Osteocyte (in vitro differentiated cells): ENCODE results near the gene NEMF. TPM values are rescaled to one million over a fixed set of nuclear protein-coding genes. Genes with fewer than 3 reads are reported as not detected.

Source experiments
- DNase-seq: peaks from one replicate; pipeline ENCODE4 v3.0.0; 2021; ENCODE audit warnings: mixed read lengths; ENCODE audit not compliant: unreplicated experiment; ENCODE audit errors: extremely low spot score
- H3K27ac Mint-ChIP-seq: one replicate; pipeline ENCODE4 v1.8.0; 2021; ENCODE audit warnings: mild to moderate bottlenecking, mixed read lengths; ENCODE audit not compliant: unreplicated experiment
- H3K27me3 Mint-ChIP-seq: one replicate; pipeline ENCODE4 v1.8.0; 2021; ENCODE audit warnings: mixed read lengths; ENCODE audit not compliant: unreplicated experiment
- H3K36me3 Mint-ChIP-seq: one replicate; pipeline ENCODE4 v1.8.0; 2021; ENCODE audit warnings: mixed read lengths; ENCODE audit not compliant: unreplicated experiment
- H3K4me1 Mint-ChIP-seq: one replicate; pipeline ENCODE4 v1.8.0; 2021; ENCODE audit warnings: mixed read lengths; ENCODE audit not compliant: unreplicated experiment
- H3K4me3 Mint-ChIP-seq: one replicate; pipeline ENCODE4 v1.8.0; 2021; ENCODE audit warnings: mild to moderate bottlenecking, moderate library complexity, mixed read lengths; ENCODE audit not compliant: unreplicated experiment
- H3K9me3 Mint-ChIP-seq: one replicate; pipeline ENCODE4 v1.8.0; 2021; ENCODE audit warnings: mixed read lengths; ENCODE audit not compliant: unreplicated experiment
- CTCF ChIP-seq: fragments of 200-600 bp; sonication (generic); IDR thresholded peaks from 2 replicates; pipeline ENCODE4 v1.5.0; 2021; ENCODE audit warnings: antibody characterized with exemption, mild to moderate bottlenecking, moderate library complexity
- total RNA-seq: library from RNA; stranded (reverse); gene quantifications from 2 replicates; pipeline ENCODE4 v1.2.1, GENCODE V29; 2021

The NEMF gene
- total RNA-seq, 1 donor from 2014 or later: 71.3 TPM

- H3K27ac Mint-ChIP-seq: peak overlapping the region; percentile 98
- no peaks in the 10 kb centered on the region for H3K9me3 Mint-ChIP-seq
- H3K27me3 Mint-ChIP-seq: no peaks in the 10 kb centered on the region
- TF ChIP-seq CTCF: no peak
- peak overlapping the region; percentile 89 for H3K4me3 Mint-ChIP-seq
- peaks cover 36% of the 10 kb centered on the region for H3K36me3 Mint-ChIP-seq
- H3K4me1 Mint-ChIP-seq: peaks cover 50% of the 10 kb centered on the region
- peak; percentile 88 for DNase-seq
These were observed 41.0 kb upstream of the NEMF start for GRCh38 chr14:49893309-49894213.

- peak within 1 kb of the TSS; percentile 89 for H3K4me3 Mint-ChIP-seq
- H3K36me3 Mint-ChIP-seq: peaks cover 33% of the 10 kb centered on the region
- H3K27ac Mint-ChIP-seq: peak within 1 kb of the TSS; percentile 98
- no peaks in the 10 kb centered on the region for H3K9me3 Mint-ChIP-seq
- peak; percentile 32 for TF ChIP-seq CTCF
- H3K4me1 Mint-ChIP-seq: peaks cover 42% of the 10 kb centered on the region
- DNase-seq: peak; percentile 99
- no peaks in the 10 kb centered on the region for H3K27me3 Mint-ChIP-seq
These were observed 40.2 kb upstream of the NEMF start, which contains the start of gene ARF6 for GRCh38 chr14:49892636-49893308. TSS of gene ARF6 (plus strand) at chr14:49893082. CDS start at chr14:49893737, 655 bp downstream.

DNA sequence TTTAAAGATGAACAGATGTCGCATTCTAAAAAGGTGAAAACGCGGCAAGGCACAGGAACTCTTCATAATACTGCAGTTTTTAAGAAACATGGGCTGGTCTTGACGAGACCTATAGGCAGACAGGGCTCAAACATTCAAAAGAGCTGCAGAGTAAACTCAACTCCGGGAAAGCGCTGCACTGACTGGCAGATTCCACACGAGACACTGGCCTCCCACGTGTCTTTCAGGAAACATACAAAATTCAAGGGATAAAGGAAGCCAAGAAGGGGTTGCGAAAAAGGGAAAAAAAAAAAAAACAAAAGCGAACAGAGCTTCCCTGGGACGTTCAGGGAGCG is 39.7 kb upstream of the NEMF start:
- H3K4me1 Mint-ChIP-seq: peaks cover 39% of the 10 kb centered on the region
- H3K9me3 Mint-ChIP-seq: no peaks in the 10 kb centered on the region
- H3K27me3 Mint-ChIP-seq: no peaks in the 10 kb centered on the region
- H3K27ac Mint-ChIP-seq: peak overlapping the region; percentile 98
- no peak for TF ChIP-seq CTCF
- H3K4me3 Mint-ChIP-seq: peak overlapping the region; percentile 89
- H3K36me3 Mint-ChIP-seq: peaks cover 32% of the 10 kb centered on the region
- no peak for DNase-seq

GRCh38 chr14:49888293-49888692 is 35.7 kb upstream of the NEMF start:
- Mint-ChIP-seq H3K27ac (no peak overlapping the region), H3K4me1 (peaks cover 8% of the 10 kb centered on the region), H3K9me3 (no peaks in the 10 kb centered on the region), H3K27me3 (no peaks in the 10 kb centered on the region), H3K36me3 (no peaks in the 10 kb centered on the region), H3K4me3 (no peak overlapping the region)
- no peak for DNase-seq
- no peak for TF ChIP-seq CTCF

DNA sequence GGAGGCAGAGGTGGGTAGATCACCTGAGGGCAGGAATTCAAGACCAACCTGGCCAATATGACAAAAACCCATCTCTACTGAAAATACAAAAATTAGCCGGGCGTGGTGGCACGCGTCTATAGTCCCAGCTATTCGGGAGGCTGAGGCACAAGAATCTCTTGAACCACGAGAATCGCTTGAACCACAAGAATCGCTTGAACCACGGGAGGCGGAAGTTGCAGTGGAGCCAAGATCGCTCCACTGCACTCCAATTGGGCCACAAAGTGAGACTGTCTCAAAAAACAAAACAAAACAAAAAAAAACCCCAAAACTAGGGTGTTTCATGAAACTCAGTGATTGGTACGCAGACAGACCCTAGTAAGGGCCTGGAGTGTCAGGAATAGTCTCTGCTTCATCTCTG is 33.9 kb upstream of the NEMF start:
- Mint-ChIP-seq H3K27ac (no peak overlapping the region), H3K4me3 (no peak overlapping the region), H3K4me1 (peaks cover under 1% of the 10 kb centered on the region), H3K27me3 (no peaks in the 10 kb centered on the region), H3K9me3 (no peaks in the 10 kb centered on the region), H3K36me3 (no peaks in the 10 kb centered on the region)
- DNase-seq: no peak
- no peak for TF ChIP-seq CTCF
